AG04450 (cell line): ENCODE measurements around the gene CEP83. TPM values are rescaled to one million over a fixed set of nuclear protein-coding genes. Genes with fewer than 3 reads are reported as not detected.

ENCODE experiments used
- CTCF ChIA-PET: fragments of 300-600, 350-600 bp; formaldehyde crosslinking; extraction: SDS; loops from one replicate; lab custom pipeline; 2022; ENCODE audit warnings: antibody characterized with exemption, inconsistent platforms; lab: Charles Lee
- POLR2A ChIA-PET: fragments of 350-600 bp; formaldehyde crosslinking; extraction: SDS; loops from one replicate; lab custom pipeline; 2021; ENCODE audit warnings: antibody characterized with exemption, inconsistent platforms; lab: Yijun Ruan, JAX
- DNase-seq: peaks from one replicate; pipeline ENCODE4 v3.0.0-alpha.2; 2011; ENCODE audit warnings: low read depth, low spot score
- H3K27ac ChIP-seq: one replicate; pipeline ENCODE4 v1.5.1; 2012; ENCODE audit warnings: low read depth, low read length, control low read depth
- H3K27me3 ChIP-seq: one replicate; pipeline ENCODE4 v1.6.0; 2012; ENCODE audit warnings: low read length; ENCODE audit not compliant: control insufficient read depth, insufficient read depth
- H3K4me3 ChIP-seq: 2 replicates; pipeline ENCODE4 v1.5.1; 2011; ENCODE audit warnings: mild to moderate bottlenecking, low read depth, low read length, control low read depth
- H3K9me3 ChIP-seq: 2 replicates; pipeline ENCODE4 v1.5.1; 2012; ENCODE audit warnings: low read length; ENCODE audit not compliant: control insufficient read depth, insufficient read depth
- polyA plus RNA-seq: library from polyadenylated mRNA; depleted of rRNA; stranded (reverse); fragments of >200 nt; gene quantifications from 2 replicates; pipeline ENCODE4 v1.2.3, GENCODE V29; 2011
- TF ChIP-seq, protein P1 (sequence below): IDR thresholded peaks from 2 replicates; pipeline ENCODE4 v1.5.1; 2011; ENCODE audit warnings: low read depth, low read length, control low read depth, inconsistent platforms

The CEP83 gene
- polyA plus RNA-seq, 1 experiment: 10.0 TPM

DNA sequence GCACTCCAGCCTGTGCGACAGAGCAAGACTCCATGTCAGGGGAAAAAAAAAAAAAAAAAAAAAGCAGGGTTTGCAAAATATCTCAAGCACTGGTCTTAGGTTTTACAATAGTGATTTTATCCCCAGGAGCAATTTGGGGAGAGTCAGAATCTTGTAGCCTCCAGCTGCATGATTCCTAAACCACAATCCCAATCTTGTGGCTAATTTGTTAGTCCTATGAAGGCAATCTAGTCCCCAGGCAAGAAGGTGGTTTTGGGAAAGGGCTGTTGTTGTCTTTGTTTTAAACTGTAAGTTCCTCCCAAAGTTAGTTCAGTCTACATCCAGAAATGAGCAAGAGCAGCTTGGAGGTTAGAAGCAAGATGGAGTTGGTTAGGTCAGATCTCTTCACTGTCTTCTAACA is 175.6 kb downstream of the CEP83 start:
- Histone ChIP-seq H3K9me3 (no peaks in the 10 kb centered on the region), H3K27me3 (no peaks in the 10 kb centered on the region), H3K27ac (no peak overlapping the region), H3K4me3 (no peak overlapping the region)
- TF ChIP-seq, protein P1, sequence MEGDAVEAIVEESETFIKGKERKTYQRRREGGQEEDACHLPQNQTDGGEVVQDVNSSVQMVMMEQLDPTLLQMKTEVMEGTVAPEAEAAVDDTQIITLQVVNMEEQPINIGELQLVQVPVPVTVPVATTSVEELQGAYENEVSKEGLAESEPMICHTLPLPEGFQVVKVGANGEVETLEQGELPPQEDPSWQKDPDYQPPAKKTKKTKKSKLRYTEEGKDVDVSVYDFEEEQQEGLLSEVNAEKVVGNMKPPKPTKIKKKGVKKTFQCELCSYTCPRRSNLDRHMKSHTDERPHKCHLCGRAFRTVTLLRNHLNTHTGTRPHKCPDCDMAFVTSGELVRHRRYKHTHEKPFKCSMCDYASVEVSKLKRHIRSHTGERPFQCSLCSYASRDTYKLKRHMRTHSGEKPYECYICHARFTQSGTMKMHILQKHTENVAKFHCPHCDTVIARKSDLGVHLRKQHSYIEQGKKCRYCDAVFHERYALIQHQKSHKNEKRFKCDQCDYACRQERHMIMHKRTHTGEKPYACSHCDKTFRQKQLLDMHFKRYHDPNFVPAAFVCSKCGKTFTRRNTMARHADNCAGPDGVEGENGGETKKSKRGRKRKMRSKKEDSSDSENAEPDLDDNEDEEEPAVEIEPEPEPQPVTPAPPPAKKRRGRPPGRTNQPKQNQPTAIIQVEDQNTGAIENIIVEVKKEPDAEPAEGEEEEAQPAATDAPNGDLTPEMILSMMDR: no peak
- DNase-seq: no peak
- ChIA-PET CTCF (interaction anchor here (0.6 kb wide), 1 partner anchor 47 kb away, joined by 3 read pairs; no protein-coding TSS in a partner anchor), POLR2A (no interaction called here)

GRCh38 chr12:94282675-94283074 is 177.0 kb downstream of the CEP83 start:
- Histone ChIP-seq H3K4me3 (no peak overlapping the region), H3K9me3 (no peaks in the 10 kb centered on the region), H3K27ac (no peak overlapping the region), H3K27me3 (no peaks in the 10 kb centered on the region)
- CTCF ChIA-PET: no interaction called here
- DNase-seq: no peak
- POLR2A ChIA-PET: no interaction called here
- TF ChIP-seq, protein P1: no peak

GRCh38 chr12:94280063-94280462 is 179.6 kb downstream of the CEP83 start:
- no peak for DNase-seq
- TF ChIP-seq, protein P1: no peak
- no peak overlapping the region for H3K27ac ChIP-seq
- ChIA-PET POLR2A (no interaction called here), CTCF (no interaction called here)
- H3K9me3 ChIP-seq: no peaks in the 10 kb centered on the region
- H3K27me3 ChIP-seq: no peaks in the 10 kb centered on the region
- H3K4me3 ChIP-seq: no peak overlapping the region

- H3K27me3 ChIP-seq: no peaks in the 10 kb centered on the region
- CTCF ChIA-PET: no interaction called here
- POLR2A ChIA-PET: no interaction called here
- no peak overlapping the region for H3K4me3 ChIP-seq
- no peaks in the 10 kb centered on the region for H3K9me3 ChIP-seq
- no peak overlapping the region for H3K27ac ChIP-seq
- TF ChIP-seq, protein P1: no peak
- no peak for DNase-seq
Observed at GRCh38 chr12:94277426-94278000, 182.2 kb downstream of the CEP83 start.

DNA sequence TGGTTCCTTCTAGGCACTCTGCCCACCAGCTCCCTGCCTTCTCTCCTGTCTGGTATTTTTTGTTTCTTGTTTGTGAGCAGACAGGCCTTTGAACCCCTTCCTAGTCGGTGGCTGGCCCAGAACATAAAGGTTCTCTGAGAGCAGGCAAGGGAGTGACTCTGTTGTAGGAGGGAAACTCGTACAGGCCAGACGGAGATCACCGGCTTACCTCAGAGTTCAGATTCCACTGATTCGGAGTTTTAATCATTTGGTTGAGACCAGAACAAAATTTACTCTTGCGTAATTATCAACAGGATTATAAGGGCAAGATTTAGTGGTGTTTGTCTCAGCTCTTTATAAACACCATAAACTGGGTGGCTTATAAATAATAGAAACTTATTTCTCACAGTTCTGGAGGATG is 182.9 kb downstream of the CEP83 start:
- Histone ChIP-seq H3K27ac (no peak overlapping the region), H3K9me3 (no peaks in the 10 kb centered on the region), H3K27me3 (no peaks in the 10 kb centered on the region), H3K4me3 (no peak overlapping the region)
- DNase-seq: no peak
- CTCF ChIA-PET: interaction anchor here (1.0 kb wide), 1 partner anchor 142 kb away, joined by 6 read pairs; no protein-coding TSS in a partner anchor
- TF ChIP-seq, protein P1: no peak
- POLR2A ChIA-PET: no interaction called here
